ENCODE measurements around the gene DENND1A. TPM values are rescaled to one million over a fixed set of nuclear protein-coding genes. Genes with fewer than 3 reads are reported as not detected.

Gene DENND1A
- total and polyA plus RNA-seq, 4 donors = 7.9 to 22.0 (median 13.9) TPM

- TF ChIP-seq REST (IDR thresholded peaks at IDR 0.05) (no peak), HNF4G (IDR thresholded peaks at IDR 0.05) (no peak), SP1 (IDR thresholded peaks at IDR 0.05) (no peak), YY1 (IDR thresholded peaks at IDR 0.05) (no peak), GABPA (IDR thresholded peaks at IDR 0.05 in 1 of 2, conservative IDR thresholded peaks at IDR 0.05 in 1 of 2) (no peak), NR2F2 (IDR thresholded peaks at IDR 0.05) (no peak)
These were observed 45.9 kb upstream of the DENND1A start (continued) for GRCh38 chr9:123975871-123976270.

DNA sequence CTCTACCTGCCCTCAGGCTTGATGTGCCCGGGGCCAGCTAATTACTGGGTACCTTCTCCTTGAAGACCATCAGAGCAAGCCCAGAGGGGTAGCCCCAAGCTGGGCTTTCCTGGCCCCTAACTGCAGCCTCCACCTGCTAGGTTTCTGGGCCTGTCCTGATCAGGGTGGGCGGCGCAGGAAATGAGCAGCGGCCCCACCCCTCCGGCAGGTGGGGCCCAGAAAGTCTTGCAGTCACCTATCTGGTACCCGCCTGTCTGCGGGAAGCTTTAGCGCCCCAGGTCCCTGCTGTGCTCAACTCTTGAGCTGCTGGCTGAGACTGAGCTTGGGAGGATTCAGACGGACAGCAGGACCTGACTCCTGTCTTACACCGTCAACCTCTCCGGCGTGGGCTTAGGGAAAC, 44.5 kb upstream of the DENND1A start:
- no peak overlapping the region for H3K9ac ChIP-seq (ENCODE audit: low read depth in 1 of 2, low read length in 2 of 2)
- DNase-seq (ENCODE audit: low spot score) = no peak
- WGBS = 80% methylated on average over 12 of the region's 12 CpGs
- H3K36me3 ChIP-seq (ENCODE audit: control insufficient read depth in 4 of 4, insufficient read depth in 3 of 4, low read depth in 1 of 4, low read length in 3 of 4) = no peaks in the 10 kb centered on the region
- H3K4me1 ChIP-seq (ENCODE audit: control insufficient read depth in 4 of 4, insufficient read depth in 4 of 4, low read length in 3 of 4) = no peaks in the 10 kb centered on the region
- H3K27me3 ChIP-seq (ENCODE audit: control insufficient read depth in 4 of 4, insufficient read depth in 4 of 4, low read length in 3 of 4) = peaks cover 0 to 3% (median 0%) of the 10 kb centered on the region in 4 donors
- H3K4me3 ChIP-seq (ENCODE audit: low read depth in 1 of 3, low read length in 3 of 3) = no peak overlapping the region
- TF ChIP-seq MAX (IDR thresholded peaks at IDR 0.05) (no peak), FOXA1 (IDR thresholded peaks at IDR 0.05) (no peak), YY1 (IDR thresholded peaks at IDR 0.05) (no peak), TAF1 (conservative IDR thresholded peaks at IDR 0.05) (no peak), HNF4A (conservative IDR thresholded peaks at IDR 0.05) (no peak), ATF3 (IDR thresholded peaks at IDR 0.05) (no peak), FOXA2 (IDR thresholded peaks at IDR 0.05) (no peak), JUND (IDR thresholded peaks at IDR 0.05) (no peak), RXRA (IDR thresholded peaks at IDR 0.05) (no peak), EGR1 (IDR thresholded peaks at IDR 0.05; ENCODE audit: low read depth in 2 of 2) (no peak), HNF4G (IDR thresholded peaks at IDR 0.05) (no peak), REST (IDR thresholded peaks at IDR 0.05) (no peak), SP1 (IDR thresholded peaks at IDR 0.05) (no peak), GABPA (IDR thresholded peaks at IDR 0.05 in 1 of 2, conservative IDR thresholded peaks at IDR 0.05 in 1 of 2) (no peak), NR2F2 (IDR thresholded peaks at IDR 0.05) (no peak)
- TF ChIP-seq, protein P1, sequence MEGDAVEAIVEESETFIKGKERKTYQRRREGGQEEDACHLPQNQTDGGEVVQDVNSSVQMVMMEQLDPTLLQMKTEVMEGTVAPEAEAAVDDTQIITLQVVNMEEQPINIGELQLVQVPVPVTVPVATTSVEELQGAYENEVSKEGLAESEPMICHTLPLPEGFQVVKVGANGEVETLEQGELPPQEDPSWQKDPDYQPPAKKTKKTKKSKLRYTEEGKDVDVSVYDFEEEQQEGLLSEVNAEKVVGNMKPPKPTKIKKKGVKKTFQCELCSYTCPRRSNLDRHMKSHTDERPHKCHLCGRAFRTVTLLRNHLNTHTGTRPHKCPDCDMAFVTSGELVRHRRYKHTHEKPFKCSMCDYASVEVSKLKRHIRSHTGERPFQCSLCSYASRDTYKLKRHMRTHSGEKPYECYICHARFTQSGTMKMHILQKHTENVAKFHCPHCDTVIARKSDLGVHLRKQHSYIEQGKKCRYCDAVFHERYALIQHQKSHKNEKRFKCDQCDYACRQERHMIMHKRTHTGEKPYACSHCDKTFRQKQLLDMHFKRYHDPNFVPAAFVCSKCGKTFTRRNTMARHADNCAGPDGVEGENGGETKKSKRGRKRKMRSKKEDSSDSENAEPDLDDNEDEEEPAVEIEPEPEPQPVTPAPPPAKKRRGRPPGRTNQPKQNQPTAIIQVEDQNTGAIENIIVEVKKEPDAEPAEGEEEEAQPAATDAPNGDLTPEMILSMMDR (IDR thresholded peaks at IDR 0.05; ENCODE audit: low read depth, low read length, missing input control) = no peak
- TF ChIP-seq, protein P2, sequence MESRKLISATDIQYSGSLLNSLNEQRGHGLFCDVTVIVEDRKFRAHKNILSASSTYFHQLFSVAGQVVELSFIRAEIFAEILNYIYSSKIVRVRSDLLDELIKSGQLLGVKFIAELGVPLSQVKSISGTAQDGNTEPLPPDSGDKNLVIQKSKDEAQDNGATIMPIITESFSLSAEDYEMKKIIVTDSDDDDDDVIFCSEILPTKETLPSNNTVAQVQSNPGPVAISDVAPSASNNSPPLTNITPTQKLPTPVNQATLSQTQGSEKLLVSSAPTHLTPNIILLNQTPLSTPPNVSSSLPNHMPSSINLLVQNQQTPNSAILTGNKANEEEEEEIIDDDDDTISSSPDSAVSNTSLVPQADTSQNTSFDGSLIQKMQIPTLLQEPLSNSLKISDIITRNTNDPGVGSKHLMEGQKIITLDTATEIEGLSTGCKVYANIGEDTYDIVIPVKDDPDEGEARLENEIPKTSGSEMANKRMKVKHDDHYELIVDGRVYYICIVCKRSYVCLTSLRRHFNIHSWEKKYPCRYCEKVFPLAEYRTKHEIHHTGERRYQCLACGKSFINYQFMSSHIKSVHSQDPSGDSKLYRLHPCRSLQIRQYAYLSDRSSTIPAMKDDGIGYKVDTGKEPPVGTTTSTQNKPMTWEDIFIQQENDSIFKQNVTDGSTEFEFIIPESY (IDR thresholded peaks at IDR 0.05) = no peak
- no peak overlapping the region for H3K27ac ChIP-seq (ENCODE audit: low read depth in 1 of 2, low read length in 2 of 2)
- no peaks in the 10 kb centered on the region for H3K9me3 ChIP-seq (ENCODE audit: control insufficient read depth in 4 of 4, low read length in 3 of 4)
